Measurements from ENCODE around the gene ZNF423.

DNA sequence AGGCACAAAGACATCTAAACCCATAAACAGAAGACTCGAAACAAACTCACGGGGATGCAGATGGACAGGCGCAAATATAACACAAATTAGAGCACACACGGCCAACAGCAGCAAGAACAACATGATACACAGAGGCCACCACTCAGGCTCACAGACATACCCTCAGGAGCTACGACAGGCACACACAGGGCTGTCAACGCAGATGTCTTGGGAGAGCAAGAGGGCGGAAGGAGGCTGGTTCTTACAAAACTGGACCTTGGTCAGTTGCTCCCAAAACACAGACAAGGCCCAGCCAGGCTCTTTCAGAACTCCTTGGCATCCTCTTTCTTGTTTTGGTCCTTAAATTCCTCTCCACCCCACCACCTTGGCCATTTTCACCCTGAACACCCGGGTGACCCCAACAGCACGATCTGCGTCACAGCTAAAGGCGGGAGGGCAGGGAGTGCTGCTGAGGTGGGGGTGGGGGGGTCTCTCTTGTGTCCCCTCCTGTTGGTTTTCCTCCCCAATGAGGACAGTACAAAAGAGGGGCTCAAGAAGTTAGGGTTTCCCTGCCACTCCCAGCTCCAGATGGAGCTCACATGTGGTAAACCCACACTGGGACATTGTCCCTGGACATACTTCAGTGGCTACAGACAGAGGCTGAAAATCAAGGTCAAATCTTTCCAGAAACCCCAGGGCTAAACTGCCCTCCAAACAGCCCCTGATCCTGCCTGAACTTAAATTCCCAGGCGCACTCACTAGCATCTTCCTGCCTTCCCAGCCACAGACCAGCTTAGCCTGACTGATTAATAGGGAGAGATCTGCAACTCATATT is 261.0 kb downstream of the ZNF423 start:
- no peak for TF ChIP-seq CTCF (IDR thresholded peaks at IDR 0.05)
- TF ChIP-seq POLR2A (IDR thresholded peaks at IDR 0.05), result no peak

Measured in right lobe of liver (tissue), 4 donors.